Endothelial cell of umbilical vein (primary cell): ENCODE measurements around the gene ABCA6.

Source experiments
- EZH2 ChIP-seq: IDR thresholded peaks from 2 replicates; pipeline ENCODE4 v1.6.1; 2012; ENCODE audit warnings: borderline replicate concordance, low read depth, mild to moderate bottlenecking, moderate library complexity, low read length, inconsistent platforms; ENCODE audit not compliant: severe bottlenecking
- FOS ChIP-seq: IDR thresholded peaks from 2 replicates; pipeline ENCODE4 v1.6.1; 2011; ENCODE audit warnings: mild to moderate bottlenecking, low read length, moderate library complexity, borderline replicate concordance; ENCODE audit not compliant: insufficient read depth
- GATA2 ChIP-seq: IDR thresholded peaks from 2 replicates; pipeline ENCODE4 v1.7.0; 2011; ENCODE audit warnings: low read depth, mild to moderate bottlenecking, moderate library complexity, mixed read lengths, low read length; ENCODE audit not compliant: insufficient read length, insufficient read depth
- JUN ChIP-seq: IDR thresholded peaks from 2 replicates; pipeline ENCODE4 v1.6.1; 2011; ENCODE audit warnings: borderline replicate concordance, low read depth; ENCODE audit not compliant: insufficient read length, insufficient read depth
- MAX ChIP-seq: IDR thresholded peaks from 2 replicates; pipeline ENCODE4 v1.6.1; 2011; ENCODE audit not compliant: insufficient read depth, insufficient read length
- MYC ChIP-seq: IDR thresholded peaks from one replicate; pipeline ENCODE4 v1.6.1; 2011; ENCODE audit warnings: mild to moderate bottlenecking, low read depth, low read length
- POLR2A ChIP-seq: IDR thresholded peaks from 2 replicates; pipeline ENCODE4 v1.6.1; 2012; ENCODE audit warnings: low read depth, mild to moderate bottlenecking, control low read depth, low read length
- POLR2AphosphoS5 ChIP-seq: IDR thresholded peaks from 2 replicates; pipeline ENCODE4 v1.6.1; 2012; ENCODE audit warnings: low read depth, mild to moderate bottlenecking, control low read depth, low read length, moderate library complexity; ENCODE audit not compliant: insufficient read depth
- TF ChIP-seq, protein P1 (sequence below), 2 donors: IDR thresholded peaks; 1 replicate in 1 of 2; 2 replicates in 1 of 2; pipeline ENCODE4 v1.5.1; 2011; ENCODE audit warnings: low read length in 2 of 2, mild to moderate bottlenecking in 2 of 2, moderate library complexity in 2 of 2, control low read depth in 1 of 2, inconsistent platforms in 1 of 2, low read depth in 1 of 2; ENCODE audit not compliant: insufficient read depth in 1 of 2; ENCODE audit errors: extremely low read depth in 1 of 2

GRCh38 chr17:69048634-69049033 is 93.1 kb downstream of the ABCA6 start:
- TF ChIP-seq, protein P1, sequence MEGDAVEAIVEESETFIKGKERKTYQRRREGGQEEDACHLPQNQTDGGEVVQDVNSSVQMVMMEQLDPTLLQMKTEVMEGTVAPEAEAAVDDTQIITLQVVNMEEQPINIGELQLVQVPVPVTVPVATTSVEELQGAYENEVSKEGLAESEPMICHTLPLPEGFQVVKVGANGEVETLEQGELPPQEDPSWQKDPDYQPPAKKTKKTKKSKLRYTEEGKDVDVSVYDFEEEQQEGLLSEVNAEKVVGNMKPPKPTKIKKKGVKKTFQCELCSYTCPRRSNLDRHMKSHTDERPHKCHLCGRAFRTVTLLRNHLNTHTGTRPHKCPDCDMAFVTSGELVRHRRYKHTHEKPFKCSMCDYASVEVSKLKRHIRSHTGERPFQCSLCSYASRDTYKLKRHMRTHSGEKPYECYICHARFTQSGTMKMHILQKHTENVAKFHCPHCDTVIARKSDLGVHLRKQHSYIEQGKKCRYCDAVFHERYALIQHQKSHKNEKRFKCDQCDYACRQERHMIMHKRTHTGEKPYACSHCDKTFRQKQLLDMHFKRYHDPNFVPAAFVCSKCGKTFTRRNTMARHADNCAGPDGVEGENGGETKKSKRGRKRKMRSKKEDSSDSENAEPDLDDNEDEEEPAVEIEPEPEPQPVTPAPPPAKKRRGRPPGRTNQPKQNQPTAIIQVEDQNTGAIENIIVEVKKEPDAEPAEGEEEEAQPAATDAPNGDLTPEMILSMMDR (IDR thresholded peaks at IDR 0.05; ENCODE audit: extremely low read depth in 1 of 2, insufficient read depth in 1 of 2, low read depth in 1 of 2, low read length in 2 of 2) = no peak
- TF ChIP-seq POLR2A (no peak), POLR2AphosphoS5 (no peak), EZH2 (no peak), MAX (no peak), JUN (no peak), MYC (no peak), FOS (no peak), GATA2 (no peak)
